Heart right ventricle (tissue), 16 donors: Measurements from ENCODE around the gene TRA2B. TPM values are rescaled to one million over a fixed set of nuclear protein-coding genes. Genes with fewer than 3 reads are reported as not detected.

Experiments
- ATAC-seq, 8 donors: fragments of 200-7000 bp; cut with Tn5 transposase; one replicate each; pipeline ENCODE4 v1.9.1; 2020; ENCODE audit warnings: mild to moderate bottlenecking in 8 of 8, moderate library complexity in 8 of 8, moderate number of reproducible peaks in 1 of 8
- DNase-seq, 2 donors: peaks; one replicate each; pipeline ENCODE4 v3.0.0-alpha.2; 2020
- H3K27ac ChIP-seq, 10 donors: fragments of 200-600 bp; sonication (generic) in 2 of 10; one replicate each; pipeline versions ENCODE4 v1.5.0 to v1.8.0; 2020 to 2022; ENCODE audit warnings: mild to moderate bottlenecking in 3 of 10
- H3K27me3 ChIP-seq, 7 donors: fragments of 200-600 bp; one replicate each; pipeline ENCODE4 v1.8.0; 2021 to 2022; ENCODE audit warnings: mild to moderate bottlenecking in 2 of 7
- H3K36me3 ChIP-seq, 9 donors: fragments of 200-600 bp; sonication (generic) in 1 of 9; one replicate each; pipeline versions ENCODE4 v1.5.0 to v1.8.0; 2020 to 2022; ENCODE audit warnings: mild to moderate bottlenecking in 2 of 9
- H3K4me1 ChIP-seq, 9 donors: fragments of 200-600 bp; sonication (generic) in 1 of 9; one replicate each; pipeline versions ENCODE4 v1.5.0 to v1.8.0; 2020 to 2022; ENCODE audit warnings: mild to moderate bottlenecking in 4 of 9
- H3K4me3 ChIP-seq, 10 donors: fragments of 200-600 bp; sonication (generic) in 2 of 10; one replicate each; pipeline versions ENCODE4 v1.5.0 to v1.8.0; 2020 to 2022; ENCODE audit warnings: mild to moderate bottlenecking in 7 of 10, moderate library complexity in 2 of 10
- H3K9me3 ChIP-seq, 11 donors: fragments of 200-600 bp in 10 of 11; sonication (generic) in 2 of 11; one replicate each; pipeline versions ENCODE4 v1.5.0 to v1.8.0; 2013 to 2022; ENCODE audit warnings: mild to moderate bottlenecking in 2 of 11, control low read depth in 1 of 11, moderate library complexity in 1 of 11
- CTCF ChIP-seq, 9 donors: fragments of 200-600 bp; sonication (generic) in 2 of 9; IDR thresholded peaks; one replicate each; pipeline versions ENCODE4 v1.5.0 to v1.8.0; 2021 to 2022; ENCODE audit warnings: antibody characterized with exemption in 9 of 9, mild to moderate bottlenecking in 5 of 9, moderate library complexity in 1 of 9
- WGBS, 2 donors: extraction: QIAGEN DNeasy Blood & Tissue Kit; methylation state at CpG; one replicate each; pipeline ENCODE4 v1.1.7; 2013; ENCODE audit warnings: inconsistent platforms in 1 of 2; 5-methylcytosine and 5-hydroxymethylcytosine counted together
- intact Hi-C, 10 donors: fragments of 100-400 bp; cut with DNase I; formaldehyde crosslinking; loops; one replicate each; pipeline versions ENCODE4 v1.11.1 to v1.14.2; 2022
- polyA plus RNA-seq, 2 donors: library from polyadenylated mRNA; stranded (reverse); fragments of 200-250 nt; gene quantifications; one replicate each; pipeline ENCODE4 v1.2.3, GENCODE V29; 2013
- total RNA-seq, 10 donors: library from RNA; stranded (reverse); fragmentation: NEBNext Ultra II Directional in 3 of 10; extraction: Animal tissue kit (Norgen Biotek cat#: 25700) in 3 of 10; gene quantifications; one replicate each; pipeline versions ENCODE4 v1.2.1 to v1.2.4, GENCODE V29; 2021 to 2023
- donor health status: Arrhythmogenic right ventricular cardiomyopathy.
- donor health status: ischemic (EF 13 %, LVEDD 7.1; RV severe dilation, severe dysfunction).
- donor health status: healthy with polysubstance abuse.
- donor health status: DM: no; HTN: yes; CAD: no.
- donor health status: DM: no; HTN: no; CAD: no.
- donor health status: ischemic (EF 25% LVEDD 6.9; RV normal size, moderate dysfunction).
- donor health status: ischemic (EF 25% LVEDD 5.7; RV mildly dilated, moderate dysfunction).
- donor health status: healthy.
- donor health status: DM: yes; HTN: yes; CAD: no.
- donor health status: Ischemic cardiomyopathy.
- donor health status: ischemic (EF 35%, LVEDD 5.7; RV mildly dilated, moderate dysfunction).
- donor health status: nonischemic (EF 11% LVEDD 7.7; RV severe dilation, severe dysfunction).
- donor health status: DM: yes; HTN: yes; CAD: no.
- donor health status: PGD.
- donor health status: ischemic (EF 29% LVEDD 5.4; RV normal size, mild dysfunction).
- donor health status: nonischemic (EF 23%, LVEDD 6.1; RV moderate dilation, normal function).

The TRA2B gene
- total and polyA plus RNA-seq, 12 donors: 43.6 to 75.9 (median 49.8) TPM

- ATAC-seq: peak in 1 of 8 donors; percentile 83
- Histone ChIP-seq H3K27ac (no peak overlapping the region), H3K4me1 (peaks cover 0 to 2% (median 0%) of the 10 kb centered on the region in 9 donors), H3K36me3 (no peaks in the 10 kb centered on the region), H3K4me3 (no peak overlapping the region), H3K27me3 (no peaks in the 10 kb centered on the region), H3K9me3 (peaks cover 0 to 11% (median 0%) of the 10 kb centered on the region in 11 donors)
- DNase-seq: no peak
- intact Hi-C loops: no loop called here
- 26 to 35% methylated on average over 1 of the region's 1 CpG for WGBS, 2 donors
- TF ChIP-seq CTCF (IDR thresholded peaks at IDR 0.05): no peak
Observed at GRCh38 chr3:185900228-185900627, 37.6 kb downstream of the TRA2B start.

- H3K9me3 ChIP-seq: peaks cover 0 to 11% (median 0%) of the 10 kb centered on the region in 11 donors
- intact Hi-C loops: no loop called here
- no peak for ATAC-seq
- WGBS, 2 donors: 67 to 80% methylated on average over 3 of the region's 3 CpGs
- no peaks in the 10 kb centered on the region for H3K27me3 ChIP-seq
- H3K36me3 ChIP-seq: no peaks in the 10 kb centered on the region
- TF ChIP-seq CTCF (IDR thresholded peaks at IDR 0.05): no peak
- peaks cover 0 to 2% (median 0%) of the 10 kb centered on the region in 9 donors for H3K4me1 ChIP-seq
- no peak overlapping the region for H3K4me3 ChIP-seq
- no peak overlapping the region for H3K27ac ChIP-seq
- no peak for DNase-seq
Observed at GRCh38 chr3:185896636-185897035, 41.2 kb downstream of the TRA2B start.

GRCh38 chr3:185887066-185887465 lies 50.7 kb downstream of the TRA2B start:
- ATAC-seq: no peak
- TF ChIP-seq CTCF (IDR thresholded peaks at IDR 0.05): no peak
- DNase-seq: no peak
- WGBS, 2 donors: 73 to 83% methylated on average over 2 of the region's 2 CpGs
- Histone ChIP-seq H3K36me3 (no peaks in the 10 kb centered on the region), H3K4me1 (no peaks in the 10 kb centered on the region), H3K4me3 (no peak overlapping the region), H3K9me3 (no peaks in the 10 kb centered on the region), H3K27me3 (no peaks in the 10 kb centered on the region), H3K27ac (no peak overlapping the region)
- intact Hi-C loops: no loop called here

- peaks cover 0 to 16% (median 0%) of the 10 kb centered on the region in 7 donors for H3K27me3 ChIP-seq
- DNase-seq: no peak
- intact Hi-C loops: no loop called here
- no peak overlapping the region for H3K27ac ChIP-seq
- H3K36me3 ChIP-seq: no peaks in the 10 kb centered on the region
- no peak for TF ChIP-seq CTCF (IDR thresholded peaks at IDR 0.05)
- H3K4me1 ChIP-seq: no peaks in the 10 kb centered on the region
- no peak for ATAC-seq
- no peaks in the 10 kb centered on the region for H3K9me3 ChIP-seq
- H3K4me3 ChIP-seq: no peak overlapping the region
- 37 to 54% methylated on average over 1 of the region's 1 CpG for WGBS, 2 donors
Observed at GRCh38 chr3:185884641-185885040, 53.2 kb downstream of the TRA2B start.
